GM12864 (cell line): ENCODE data around the gene FMN1.

Experiments used
- DNase-seq: peaks from one replicate; pipeline ENCODE4 v3.0.0-alpha.2; 2011; ENCODE audit warnings: low read depth
- H3K4me3 ChIP-seq: 2 replicates; pipeline ENCODE4 v1.5.1; 2011; ENCODE audit warnings: mild to moderate bottlenecking, low read depth, low read length, control low read depth
- CTCF ChIP-seq: IDR thresholded peaks from 2 replicates; pipeline ENCODE4 v1.5.1; 2011; ENCODE audit warnings: low read depth, mild to moderate bottlenecking, moderate library complexity, low read length, control low read depth, inconsistent platforms; ENCODE audit errors: missing control alignments

FMN1 gene

GRCh38 chr15:33200903-33201302 is 6.4 kb upstream of the FMN1 start:
- no peak for DNase-seq
- no peak overlapping the region for H3K4me3 ChIP-seq
- no peak for TF ChIP-seq CTCF

- no peak for DNase-seq
- no peak overlapping the region for H3K4me3 ChIP-seq
- no peak for TF ChIP-seq CTCF
Measured at GRCh38 chr15:33200444-33200843, 5.9 kb upstream of the FMN1 start.

GRCh38 chr15:33198541-33198940 is 4.0 kb upstream of the FMN1 start:
- no peak overlapping the region for H3K4me3 ChIP-seq
- no peak for DNase-seq
- TF ChIP-seq CTCF, result no peak

GRCh38 chr15:33197636-33198035 is 3.1 kb upstream of the FMN1 start:
- TF ChIP-seq CTCF, result no peak
- H3K4me3 ChIP-seq, result no peak overlapping the region
- no peak for DNase-seq

- no peak overlapping the region for H3K4me3 ChIP-seq
- no peak for TF ChIP-seq CTCF
- no peak for DNase-seq
Measured at GRCh38 chr15:33194237-33194636, 277 bp downstream of the FMN1 start.

GRCh38 chr15:33191591-33191990 is 2.9 kb downstream of the FMN1 start:
- H3K4me3 ChIP-seq, result no peak overlapping the region
- no peak for TF ChIP-seq CTCF
- no peak for DNase-seq

- no peak overlapping the region for H3K4me3 ChIP-seq
- no peak for DNase-seq
- no peak for TF ChIP-seq CTCF
Measured at GRCh38 chr15:33190539-33190938, 4.0 kb downstream of the FMN1 start.
